Hepatocyte (in vitro differentiated cells): ENCODE data around the gene ARHGEF4. TPM values are rescaled to one million over a fixed set of nuclear protein-coding genes. Genes with fewer than 3 reads are reported as not detected.

Experiments
- DNase-seq: peaks from one replicate; pipeline ENCODE4 v3.0.0-alpha.2; 2016; ENCODE audit warnings: low spot score
- H2AFZ ChIP-seq: fragments of 200-600 bp; sonication (generic); 2 replicates; pipeline ENCODE4 v1.6.0; 2016; ENCODE audit warnings: antibody characterized with exemption, mild to moderate bottlenecking
- H3K27ac ChIP-seq: fragments of 200-600 bp; sonication (generic); 2 replicates; pipeline ENCODE4 v1.5.1; 2016; ENCODE audit warnings: mild to moderate bottlenecking
- H3K27me3 ChIP-seq: fragments of 200-600 bp; sonication (generic); 2 replicates; pipeline ENCODE4 v1.6.1; 2016
- H3K36me3 ChIP-seq: fragments of 200-600 bp; sonication (generic); replicated peaks from 2 replicates; pipeline ENCODE4 v1.5.1; 2016; ENCODE audit warnings: low read depth; ENCODE audit not compliant: insufficient read depth
- H3K4me1 ChIP-seq: fragments of 200-600 bp; sonication (generic); 2 replicates; pipeline ENCODE4 v1.5.1; 2016; ENCODE audit warnings: mild to moderate bottlenecking, moderate library complexity; ENCODE audit not compliant: insufficient read depth
- H3K4me2 ChIP-seq: fragments of 200-600 bp; sonication (generic); 2 replicates; pipeline ENCODE4 v1.6.0; 2016
- H3K4me3 ChIP-seq: fragments of 200-600 bp; sonication (generic); 2 replicates; pipeline ENCODE4 v1.5.1; 2016; ENCODE audit warnings: mild to moderate bottlenecking
- H3K79me2 ChIP-seq: fragments of 200-600 bp; sonication (generic); 2 replicates; pipeline ENCODE4 v1.6.0; 2017; ENCODE audit warnings: mild to moderate bottlenecking
- H3K9me2 ChIP-seq: fragments of 200-600 bp; sonication (generic); replicated peaks from 2 replicates; pipeline ENCODE4 v1.6.0; 2017; ENCODE audit warnings: mild to moderate bottlenecking; ENCODE audit not compliant: insufficient read depth
- H3K9me3 ChIP-seq: fragments of 200-600 bp; sonication (generic); 2 replicates; pipeline ENCODE4 v1.5.1; 2016; ENCODE audit warnings: low read depth, mild to moderate bottlenecking
- H4K20me1 ChIP-seq: fragments of 200-600 bp; sonication (generic); 2 replicates; pipeline ENCODE4 v1.6.0; 2016; ENCODE audit warnings: mild to moderate bottlenecking; ENCODE audit not compliant: insufficient read depth, poor library complexity, severe bottlenecking
- EZH2 ChIP-seq: fragments of 200-600 bp; sonication (generic); IDR thresholded peaks from 2 replicates; pipeline ENCODE4 v1.6.1; 2016; ENCODE audit warnings: antibody characterized with exemption, mild to moderate bottlenecking, borderline replicate concordance
- EZH2phosphoT487 ChIP-seq: fragments of 200-600 bp; sonication (generic); IDR thresholded peaks from one replicate; pipeline ENCODE4 v1.6.1; 2018; ENCODE audit warnings: antibody characterized with exemption, mild to moderate bottlenecking, low read depth, moderate library complexity; ENCODE audit not compliant: unreplicated experiment, severe bottlenecking
- WGBS: methylation state at CpG from one replicate; pipeline ENCODE4 v1.1.6; 2016; ENCODE audit warnings: low lambda C conversion rate; ENCODE audit errors: missing lambda C conversion rate; 5-methylcytosine and 5-hydroxymethylcytosine counted together
- polyA plus RNA-seq: library from polyadenylated mRNA; unstranded; fragments of >200 nt; fragmentation: Nextera tagmentation; extraction: Ambion mirVana; gene quantifications from 2 replicates; pipeline ENCODE4 v1.2.1, GENCODE V29; 2016
- total RNA-seq: library from RNA; depleted of rRNA; stranded (reverse); fragments of >200 nt; gene quantifications from 2 replicates; pipeline ENCODE4 v1.2.3, GENCODE V29; 2014
- TF ChIP-seq, protein P1 (sequence below): fragments of 200-600 bp; sonication (generic); IDR thresholded peaks from 2 replicates; pipeline ENCODE4 v1.5.1; 2016; ENCODE audit warnings: antibody characterized with exemption, mild to moderate bottlenecking; ENCODE audit not compliant: poor library complexity

Gene ARHGEF4
- total and polyA plus RNA-seq, 2 experiments from 2014 or later, result 11.2 to 15.8 TPM

GRCh38 chr2:131030478-131030971 is 193.8 kb downstream of the ARHGEF4 start:
- H3K4me3 ChIP-seq, result no peak overlapping the region
- TF ChIP-seq, protein P1, sequence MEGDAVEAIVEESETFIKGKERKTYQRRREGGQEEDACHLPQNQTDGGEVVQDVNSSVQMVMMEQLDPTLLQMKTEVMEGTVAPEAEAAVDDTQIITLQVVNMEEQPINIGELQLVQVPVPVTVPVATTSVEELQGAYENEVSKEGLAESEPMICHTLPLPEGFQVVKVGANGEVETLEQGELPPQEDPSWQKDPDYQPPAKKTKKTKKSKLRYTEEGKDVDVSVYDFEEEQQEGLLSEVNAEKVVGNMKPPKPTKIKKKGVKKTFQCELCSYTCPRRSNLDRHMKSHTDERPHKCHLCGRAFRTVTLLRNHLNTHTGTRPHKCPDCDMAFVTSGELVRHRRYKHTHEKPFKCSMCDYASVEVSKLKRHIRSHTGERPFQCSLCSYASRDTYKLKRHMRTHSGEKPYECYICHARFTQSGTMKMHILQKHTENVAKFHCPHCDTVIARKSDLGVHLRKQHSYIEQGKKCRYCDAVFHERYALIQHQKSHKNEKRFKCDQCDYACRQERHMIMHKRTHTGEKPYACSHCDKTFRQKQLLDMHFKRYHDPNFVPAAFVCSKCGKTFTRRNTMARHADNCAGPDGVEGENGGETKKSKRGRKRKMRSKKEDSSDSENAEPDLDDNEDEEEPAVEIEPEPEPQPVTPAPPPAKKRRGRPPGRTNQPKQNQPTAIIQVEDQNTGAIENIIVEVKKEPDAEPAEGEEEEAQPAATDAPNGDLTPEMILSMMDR, result no peak
- TF ChIP-seq EZH2phosphoT487 (no peak), EZH2 (no peak)
- no peaks in the 10 kb centered on the region for H3K36me3 ChIP-seq
- no peaks in the 10 kb centered on the region for H4K20me1 ChIP-seq
- H3K4me1 ChIP-seq, result peaks cover 8% of the 10 kb centered on the region
- no peak overlapping the region for H3K4me2 ChIP-seq
- no peaks in the 10 kb centered on the region for H3K9me3 ChIP-seq
- no peak overlapping the region for H3K27ac ChIP-seq
- H3K27me3 ChIP-seq, result no peaks in the 10 kb centered on the region
- WGBS, result 64% methylated on average over 13 of the region's 13 CpGs
- DNase-seq, result no peak
- H3K9me2 ChIP-seq, result no peaks in the 10 kb centered on the region
- H2AFZ ChIP-seq, result no peak overlapping the region
- H3K79me2 ChIP-seq, result no peaks in the 10 kb centered on the region

DNA sequence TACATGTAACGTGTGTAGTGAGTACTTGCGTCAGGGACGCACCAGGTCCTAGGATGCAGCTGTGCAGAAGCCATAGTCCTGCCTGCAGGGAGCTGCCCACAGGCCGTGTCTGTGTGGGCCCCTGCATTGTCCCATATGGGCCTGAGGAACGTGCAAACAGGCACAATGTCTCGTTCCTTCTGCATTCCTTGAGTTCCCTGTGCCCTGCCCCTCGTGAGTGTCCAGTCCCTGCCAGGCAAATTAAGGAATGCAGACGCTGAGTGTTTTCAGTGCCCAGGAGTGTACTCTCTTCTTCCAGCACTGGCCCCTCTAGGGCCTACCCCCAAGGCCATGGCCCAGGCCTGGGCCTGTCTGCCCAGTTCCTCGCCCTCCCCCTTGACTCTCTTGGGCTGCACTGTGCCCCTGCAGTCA is 194.7 kb downstream of the ARHGEF4 start:
- Histone ChIP-seq H3K36me3 (no peaks in the 10 kb centered on the region), H2AFZ (no peak overlapping the region), H3K4me2 (no peak overlapping the region), H4K20me1 (no peaks in the 10 kb centered on the region), H3K79me2 (no peaks in the 10 kb centered on the region), H3K9me3 (no peaks in the 10 kb centered on the region), H3K9me2 (no peaks in the 10 kb centered on the region), H3K4me1 (peaks cover 12% of the 10 kb centered on the region), H3K4me3 (no peak overlapping the region), H3K27ac (no peak overlapping the region), H3K27me3 (no peaks in the 10 kb centered on the region)
- DNase-seq, result no peak
- WGBS, result 81% methylated on average over 9 of the region's 9 CpGs
- TF ChIP-seq EZH2phosphoT487, result no peak
- no peak for TF ChIP-seq EZH2
- TF ChIP-seq, protein P1, result no peak

- 78% methylated on average over 9 of the region's 9 CpGs for WGBS
- peaks cover 12% of the 10 kb centered on the region for H3K4me1 ChIP-seq
- H3K9me2 ChIP-seq, result no peaks in the 10 kb centered on the region
- no peaks in the 10 kb centered on the region for H3K9me3 ChIP-seq
- no peak overlapping the region for H3K4me2 ChIP-seq
- no peak for TF ChIP-seq EZH2
- TF ChIP-seq, protein P1, result no peak
- no peak for TF ChIP-seq EZH2phosphoT487
- H3K79me2 ChIP-seq, result no peaks in the 10 kb centered on the region
- H3K27ac ChIP-seq, result no peak overlapping the region
- H3K4me3 ChIP-seq, result no peak overlapping the region
- H4K20me1 ChIP-seq, result no peaks in the 10 kb centered on the region
- no peak for DNase-seq
- no peaks in the 10 kb centered on the region for H3K36me3 ChIP-seq
- no peaks in the 10 kb centered on the region for H3K27me3 ChIP-seq
- no peak overlapping the region for H2AFZ ChIP-seq
These were observed 195.2 kb downstream of the ARHGEF4 start for GRCh38 chr2:131031875-131032274.

DNA sequence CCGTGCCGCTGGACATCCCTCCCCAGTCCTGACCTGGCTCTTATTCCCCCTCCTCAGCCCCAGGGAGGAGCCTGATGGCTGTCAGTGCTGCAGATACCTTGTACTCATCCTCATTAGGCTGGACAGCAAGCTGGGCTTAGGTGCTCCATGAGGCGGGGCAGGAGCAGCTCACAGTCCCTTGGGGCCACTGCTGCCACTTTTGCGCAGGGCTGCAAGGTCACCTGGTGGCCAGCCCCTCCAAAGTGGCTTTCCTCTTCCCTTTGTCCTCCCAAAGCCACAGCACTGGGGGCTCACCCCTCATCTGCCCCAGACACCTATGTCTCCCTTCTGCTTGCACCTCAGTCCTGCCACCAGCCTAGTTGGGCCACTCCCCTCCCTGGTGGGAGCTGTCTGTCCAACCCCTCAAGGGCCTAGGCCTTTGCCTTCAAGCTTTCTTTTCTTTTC is 195.7 kb downstream of the ARHGEF4 start:
- H3K27ac ChIP-seq, result no peak overlapping the region
- no peaks in the 10 kb centered on the region for H4K20me1 ChIP-seq
- no peaks in the 10 kb centered on the region for H3K27me3 ChIP-seq
- no peaks in the 10 kb centered on the region for H3K9me3 ChIP-seq
- H3K4me1 ChIP-seq, result peaks cover 12% of the 10 kb centered on the region
- no peak overlapping the region for H2AFZ ChIP-seq
- TF ChIP-seq EZH2phosphoT487 (no peak), EZH2 (no peak)
- TF ChIP-seq, protein P1, result no peak
- H3K4me2 ChIP-seq, result no peak overlapping the region
- no peaks in the 10 kb centered on the region for H3K36me3 ChIP-seq
- H3K4me3 ChIP-seq, result no peak overlapping the region
- WGBS, result 89% methylated on average over 4 of the region's 4 CpGs
- H3K79me2 ChIP-seq, result no peaks in the 10 kb centered on the region
- H3K9me2 ChIP-seq, result no peaks in the 10 kb centered on the region
- DNase-seq, result no peak
